Esophagus squamous epithelium (tissue), 5 donors: ENCODE measurements around the gene TP63. TPM values are rescaled to one million over a fixed set of nuclear protein-coding genes. Genes with fewer than 3 reads are reported as not detected.
A peak's percentile ranks its signal among the peaks of the same experiment; 100 is the strongest.

Experiments used
- DNase-seq: peaks from one replicate; lab custom pipeline; 2025; lab: John Stamatoyannopoulos, UW
- H3K27ac ChIP-seq, 4 donors: fragments of 200-600 bp; sonication (generic); one replicate each; pipeline ENCODE4 v1.5.1; 2016 to 2019; ENCODE audit warnings: mild to moderate bottlenecking in 1 of 4
- H3K27me3 ChIP-seq, 4 donors: fragments of 200-600 bp; sonication (generic); 1 replicate in 3 of 4; 2 replicates in 1 of 4; pipeline versions ENCODE4 v1.5.1 to v1.6.0; 2017 to 2021; ENCODE audit warnings: antibody characterized with exemption in 1 of 4
- H3K36me3 ChIP-seq, 3 donors: fragments of 200-600 bp; sonication (generic); one replicate each; pipeline ENCODE4 v1.5.1; 2016 to 2019
- H3K4me1 ChIP-seq, 3 donors: fragments of 200-600 bp; sonication (generic); one replicate each; pipeline ENCODE4 v1.5.1; 2017 to 2019
- H3K4me3 ChIP-seq, 4 donors: fragments of 200-600 bp; sonication (generic); 1 replicate in 3 of 4; 2 replicates in 1 of 4; pipeline ENCODE4 v1.5.1; 2016 to 2019; ENCODE audit warnings: mild to moderate bottlenecking in 2 of 4, moderate library complexity in 1 of 4
- H3K9me3 ChIP-seq, 3 donors: fragments of 200-600 bp; sonication (generic); one replicate each; pipeline ENCODE4 v1.5.1; 2016 to 2019
- CTCF ChIP-seq, 6 experiments: fragments of 450-650 bp in 4 of 6; fragments of 200-600 bp in 2 of 6; sonication (generic) in 2 of 6; IDR thresholded peaks; one replicate each; pipeline ENCODE4 v1.5.1; 2016 to 2019; ENCODE audit warnings: antibody characterized with exemption in 6 of 6, mild to moderate bottlenecking in 4 of 6, moderate library complexity in 4 of 6
- POLR2A ChIP-seq, 4 donors: fragments of 450-650 bp; IDR thresholded peaks; one replicate each; pipeline ENCODE4 v1.6.1; 2017; ENCODE audit warnings: antibody characterized with exemption in 4 of 4, mild to moderate bottlenecking in 4 of 4, moderate library complexity in 3 of 4
- WGBS, 2 donors: methylation state at CpG; one replicate each; pipeline ENCODE4 v1.1.5; 2018; 5-methylcytosine and 5-hydroxymethylcytosine counted together
- intact Hi-C: fragments of 100-400 bp; cut with DNase I; formaldehyde crosslinking; loops from one replicate; pipeline ENCODE4 v1.15.0; 2022
- total RNA-seq, 4 donors: library from RNA; depleted of rRNA; stranded (reverse); fragments of >200 nt; gene quantifications; one replicate each; pipeline ENCODE4 v1.1.0, GENCODE V29; 2016
- donor health status: DM: yes; HTN: yes; CAD: no.

Gene TP63
- total RNA-seq, 4 donors from 2014 or later = 111 to 162 (median 137) TPM

GRCh38 chr3:189797103-189797750, 166.0 kb downstream of the TP63 start:
- no peaks in the 10 kb centered on the region for H3K36me3 ChIP-seq
- H3K27me3 ChIP-seq = no peaks in the 10 kb centered on the region
- intact Hi-C loops = loop anchor here (10.0 kb wide), 1 partner anchor 148 kb away; no protein-coding TSS in a partner anchor
- H3K4me3 ChIP-seq = peak overlapping the region in 3 of 4 donors; percentile 2 to 16 (median 6)
- peak in 1 of 4 donors; percentile 18 for TF ChIP-seq POLR2A (IDR thresholded peaks at IDR 0.05)
- no peak for TF ChIP-seq CTCF (IDR thresholded peaks at IDR 0.05)
- DNase-seq = no peak
- H3K4me1 ChIP-seq = peaks cover 0 to 82% (median 5%) of the 10 kb centered on the region in 3 donors
- whole genome bisulfite sequencing, 2 donors = 37 to 38% methylated on average over 5 of the region's 5 CpGs
- H3K27ac ChIP-seq = peak overlapping the region; percentile 81 to 86 (median 84)
- no peaks in the 10 kb centered on the region for H3K9me3 ChIP-seq

- 0 to 14% methylated on average over 1 of the region's 1 CpG for WGBS, 2 donors
- H3K27ac ChIP-seq = peak overlapping the region; percentile 81 to 86 (median 84)
- H3K27me3 ChIP-seq = no peaks in the 10 kb centered on the region
- TF ChIP-seq POLR2A (IDR thresholded peaks at IDR 0.05) (peak in 1 of 4 donors; percentile 4), CTCF (IDR thresholded peaks at IDR 0.05) (no peak)
- H3K36me3 ChIP-seq = no peaks in the 10 kb centered on the region
- H3K4me1 ChIP-seq = peaks cover 6 to 91% (median 9%) of the 10 kb centered on the region in 3 donors
- intact Hi-C loops = loop anchor here (10.0 kb wide), 1 partner anchor 145 kb away; no protein-coding TSS in a partner anchor
- H3K9me3 ChIP-seq = no peaks in the 10 kb centered on the region
- no peak overlapping the region for H3K4me3 ChIP-seq
- DNase-seq = no peak
Observed at GRCh38 chr3:189799366-189799765, 168.2 kb downstream of the TP63 start.

- H3K4me1 ChIP-seq = peaks cover 11 to 91% (median 12%) of the 10 kb centered on the region in 3 donors
Observed at GRCh38 chr3:189800436-189800835, 169.2 kb downstream of the TP63 start.

GRCh38 chr3:189803254-189803653, 172.1 kb downstream of the TP63 start:
- WGBS, 2 donors = 45% methylated on average over 2 of the region's 2 CpGs
- peak overlapping the region in 1 of 4 donors; percentile 81 for H3K27ac ChIP-seq
- intact Hi-C loops = no loop called here
- H3K4me3 ChIP-seq = no peak overlapping the region
- peaks cover 0 to 8% (median 0%) of the 10 kb centered on the region in 3 donors for H3K36me3 ChIP-seq
- H3K9me3 ChIP-seq = no peaks in the 10 kb centered on the region
- H3K4me1 ChIP-seq = peaks cover 15 to 79% (median 20%) of the 10 kb centered on the region in 3 donors
- H3K27me3 ChIP-seq = no peaks in the 10 kb centered on the region
- DNase-seq = no peak
- TF ChIP-seq POLR2A (IDR thresholded peaks at IDR 0.05) = no peak

More at GRCh38 chr3:189800436-189800835, 169.2 kb downstream of the TP63 start:
- no peak for TF ChIP-seq CTCF (IDR thresholded peaks at IDR 0.05)
- Histone ChIP-seq H3K27ac (peak overlapping the region in 3 of 4 donors; percentile 81 to 86 (median 84)), H3K9me3 (no peaks in the 10 kb centered on the region), H3K36me3 (no peaks in the 10 kb centered on the region), H3K27me3 (no peaks in the 10 kb centered on the region), H3K4me3 (no peak overlapping the region)
- WGBS, 2 donors = 42 to 55% methylated on average over 7 of the region's 7 CpGs
- intact Hi-C loops = no loop called here
- no peak for DNase-seq

- WGBS, 2 donors = 36 to 44% methylated on average over 3 to 4 of the region's 4 CpGs
Observed at GRCh38 chr3:189805375-189806067, 174.3 kb downstream of the TP63 start.

More at GRCh38 chr3:189805375-189806067, 174.3 kb downstream of the TP63 start:
- Histone ChIP-seq H3K4me3 (no peak overlapping the region), H3K27me3 (no peaks in the 10 kb centered on the region), H3K4me1 (peaks cover 10 to 63% (median 20%) of the 10 kb centered on the region in 3 donors), H3K27ac (peak overlapping the region in 3 of 4 donors; percentile 50 to 77 (median 53)), H3K36me3 (peaks cover 0 to 24% (median 0%) of the 10 kb centered on the region in 3 donors), H3K9me3 (no peaks in the 10 kb centered on the region)
- intact Hi-C loops = no loop called here
- no peak for TF ChIP-seq CTCF (IDR thresholded peaks at IDR 0.05)
- no peak for TF ChIP-seq POLR2A (IDR thresholded peaks at IDR 0.05)
- no peak for DNase-seq
